WI38 (cell line): Measurements from ENCODE around the gene SEC14L5.
A peak's percentile ranks its signal among the peaks of the same experiment; 100 is the strongest.

Experiments used
- H3K4me3 ChIP-seq: 2 replicates; pipeline ENCODE4 v1.5.1; 2011; ENCODE audit warnings: low read depth, mild to moderate bottlenecking, control low read depth, low read length
- TF ChIP-seq, protein P1 (sequence below): IDR thresholded peaks from 2 replicates; pipeline ENCODE4 v1.5.1; 2012; ENCODE audit warnings: low read depth, mild to moderate bottlenecking, control low read depth, low read length

Gene SEC14L5

GRCh38 chr16:4957720-4958509 is at the start of gene SEC14L5:
TSS of gene SEC14L5 (plus strand) at chr16:4958330. CDS start at chr16:4959324, 994 bp downstream.
- peak within 1 kb of the TSS; percentile 60 for H3K4me3 ChIP-seq
- TF ChIP-seq, protein P1, sequence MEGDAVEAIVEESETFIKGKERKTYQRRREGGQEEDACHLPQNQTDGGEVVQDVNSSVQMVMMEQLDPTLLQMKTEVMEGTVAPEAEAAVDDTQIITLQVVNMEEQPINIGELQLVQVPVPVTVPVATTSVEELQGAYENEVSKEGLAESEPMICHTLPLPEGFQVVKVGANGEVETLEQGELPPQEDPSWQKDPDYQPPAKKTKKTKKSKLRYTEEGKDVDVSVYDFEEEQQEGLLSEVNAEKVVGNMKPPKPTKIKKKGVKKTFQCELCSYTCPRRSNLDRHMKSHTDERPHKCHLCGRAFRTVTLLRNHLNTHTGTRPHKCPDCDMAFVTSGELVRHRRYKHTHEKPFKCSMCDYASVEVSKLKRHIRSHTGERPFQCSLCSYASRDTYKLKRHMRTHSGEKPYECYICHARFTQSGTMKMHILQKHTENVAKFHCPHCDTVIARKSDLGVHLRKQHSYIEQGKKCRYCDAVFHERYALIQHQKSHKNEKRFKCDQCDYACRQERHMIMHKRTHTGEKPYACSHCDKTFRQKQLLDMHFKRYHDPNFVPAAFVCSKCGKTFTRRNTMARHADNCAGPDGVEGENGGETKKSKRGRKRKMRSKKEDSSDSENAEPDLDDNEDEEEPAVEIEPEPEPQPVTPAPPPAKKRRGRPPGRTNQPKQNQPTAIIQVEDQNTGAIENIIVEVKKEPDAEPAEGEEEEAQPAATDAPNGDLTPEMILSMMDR, result no peak

DNA sequence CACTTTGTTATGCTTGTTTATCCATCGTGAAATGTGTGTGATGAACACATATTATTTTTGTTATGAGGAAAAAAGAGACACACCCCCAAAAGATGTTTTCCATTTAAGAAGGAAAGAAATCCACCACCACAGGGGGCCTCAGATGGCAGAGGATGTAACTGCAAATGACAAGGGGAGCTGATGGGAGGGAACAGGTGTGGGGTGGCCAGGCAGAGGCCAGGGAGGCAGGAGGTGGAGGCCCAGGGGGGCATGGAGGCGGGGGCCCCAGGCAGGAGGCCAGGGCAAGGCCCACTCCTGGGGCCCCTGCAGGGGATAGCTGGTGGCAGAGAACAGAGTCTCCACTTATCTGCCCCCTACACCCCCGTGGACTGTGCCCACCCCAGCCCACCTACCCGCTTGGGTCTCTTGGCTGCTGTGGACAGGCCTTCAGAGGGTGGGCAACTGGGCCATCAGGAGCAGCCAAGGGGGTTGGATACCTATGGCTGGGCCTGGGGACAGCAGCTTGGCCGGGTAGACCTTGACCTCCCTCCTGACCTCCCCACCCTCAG is 49.2 kb upstream of the SEC14L5 start:
- TF ChIP-seq, protein P1, result no peak
- H3K4me3 ChIP-seq, result no peak overlapping the region

DNA sequence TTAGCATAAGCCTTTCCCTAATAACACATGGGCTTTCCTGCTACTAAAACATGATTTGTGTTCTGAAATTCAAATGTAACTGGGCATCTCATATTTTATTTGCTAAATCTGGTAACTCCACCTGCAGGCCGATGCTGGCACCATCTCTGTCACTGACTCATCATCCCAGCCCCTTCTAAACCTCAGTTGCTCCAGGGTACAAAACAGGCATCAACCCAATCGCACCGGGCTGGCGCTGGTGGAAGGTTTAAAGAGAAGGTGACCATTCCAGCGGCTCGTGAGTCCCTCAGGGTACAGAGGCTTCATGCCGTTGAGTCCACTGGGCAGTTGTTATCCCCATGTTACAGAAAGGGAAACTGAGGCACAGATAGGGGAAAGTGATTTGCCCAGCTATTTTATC is 48.3 kb upstream of the SEC14L5 start:
- H3K4me3 ChIP-seq, result no peak overlapping the region
- TF ChIP-seq, protein P1, result no peak

- no peak overlapping the region for H3K4me3 ChIP-seq
- TF ChIP-seq, protein P1, result no peak
Measured at GRCh38 chr16:4910828-4911227, 47.3 kb upstream of the SEC14L5 start.

- no peak overlapping the region for H3K4me3 ChIP-seq
- TF ChIP-seq, protein P1, result no peak
Measured at GRCh38 chr16:4911970-4912386, 46.2 kb upstream of the SEC14L5 start.

- H3K4me3 ChIP-seq, result no peak overlapping the region
- TF ChIP-seq, protein P1, result no peak
Measured at GRCh38 chr16:4913130-4913773, 44.9 kb upstream of the SEC14L5 start.
